ENCODE results near the gene SCYL2. TPM values are rescaled to one million over a fixed set of nuclear protein-coding genes. Genes with fewer than 3 reads are reported as not detected.

The SCYL2 gene
- total and polyA plus RNA-seq, 2 experiments from 2014 or later = 15.0 to 57.5 TPM

DNA sequence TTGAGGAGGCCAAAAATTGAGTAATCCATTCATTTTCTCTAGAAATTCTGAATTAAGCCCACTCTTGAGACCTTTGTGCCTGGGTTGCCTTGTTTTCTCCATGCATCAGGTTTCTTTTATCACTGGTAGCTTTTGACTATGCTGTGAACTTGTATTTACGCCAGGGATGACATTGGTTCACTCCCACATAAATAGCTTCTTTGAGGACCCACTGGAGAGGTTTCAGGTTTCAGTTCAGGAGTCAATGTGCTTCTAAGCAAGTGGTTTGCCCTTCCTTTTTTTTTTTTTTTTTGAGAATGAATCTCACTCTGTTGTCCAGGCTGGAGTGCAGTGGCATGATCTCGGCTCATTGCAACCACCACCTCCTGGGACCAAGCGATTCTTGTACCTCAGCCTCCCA lies 79.7 kb downstream of the SCYL2 start:
- Mint-ChIP-seq H3K4me1 (no peaks in the 10 kb centered on the region; the same call in 2 of the 3 replicates), H3K36me3 (ENCODE audit: low read depth) (peaks cover 6% of the 10 kb centered on the region; the same call in 1 of the 3 replicates)
- H3K9me2 ChIP-seq (ENCODE audit: insufficient read depth) = no peaks in the 10 kb centered on the region

More for the DNA sequence above, 79.7 kb downstream of the SCYL2 start:
- Histone ChIP-seq H4K20me1 (replicated peaks; ENCODE audit: insufficient read depth) (no peaks in the 10 kb centered on the region), H3K4me2 (no peak overlapping the region), H2AFZ (no peak overlapping the region), H3F3A (replicated peaks; ENCODE audit: low read depth) (no peaks in the 10 kb centered on the region), H3K4me1 (ENCODE audit: insufficient read depth) (peaks cover 4% of the 10 kb centered on the region; the same call in 1 of the 2 replicates), H3K27me3 (ENCODE audit: insufficient read depth) (no peaks in the 10 kb centered on the region), H3K79me2 (replicated peaks; ENCODE audit: insufficient read depth) (no peaks in the 10 kb centered on the region), H3K36me3 (ENCODE audit: insufficient read depth) (no peaks in the 10 kb centered on the region), H3K4me3 (no peak overlapping the region), H3K27ac (ENCODE audit: low read depth) (no peak overlapping the region)
- Mint-ChIP-seq H3K27ac (no peak overlapping the region), H3K9me3 (no peaks in the 10 kb centered on the region; the same call in 2 of the 3 replicates), H3K27me3 (ENCODE audit: insufficient read depth, low read depth, poor library complexity) (peaks cover 2% of the 10 kb centered on the region), H3K4me3 (no peak overlapping the region)
- no peak for ATAC-seq
- no peak for TF ChIP-seq EZH2 (IDR thresholded peaks at IDR 0.05; ENCODE audit: low read depth, unreplicated experiment)
- no peak for TF ChIP-seq EZH2phosphoT487 (IDR thresholded peaks at IDR 0.05; ENCODE audit: unreplicated experiment)
- TF ChIP-seq JUNB (IDR thresholded peaks at IDR 0.05; ENCODE audit: unreplicated experiment) = no peak
- no peak for TF ChIP-seq STAT1 (IDR thresholded peaks at IDR 0.05; ENCODE audit: unreplicated experiment)
- no peak for TF ChIP-seq ZNF114 (CRISPR knock-in tag; IDR thresholded peaks at IDR 0.05)
- TF ChIP-seq ZNF331 (CRISPR knock-in tag; IDR thresholded peaks at IDR 0.05; ENCODE audit: low read depth) = no peak
- TF ChIP-seq POLR2AphosphoS5 (IDR thresholded peaks at IDR 0.05; ENCODE audit: low read depth) = no peak
- TF ChIP-seq, protein P1, sequence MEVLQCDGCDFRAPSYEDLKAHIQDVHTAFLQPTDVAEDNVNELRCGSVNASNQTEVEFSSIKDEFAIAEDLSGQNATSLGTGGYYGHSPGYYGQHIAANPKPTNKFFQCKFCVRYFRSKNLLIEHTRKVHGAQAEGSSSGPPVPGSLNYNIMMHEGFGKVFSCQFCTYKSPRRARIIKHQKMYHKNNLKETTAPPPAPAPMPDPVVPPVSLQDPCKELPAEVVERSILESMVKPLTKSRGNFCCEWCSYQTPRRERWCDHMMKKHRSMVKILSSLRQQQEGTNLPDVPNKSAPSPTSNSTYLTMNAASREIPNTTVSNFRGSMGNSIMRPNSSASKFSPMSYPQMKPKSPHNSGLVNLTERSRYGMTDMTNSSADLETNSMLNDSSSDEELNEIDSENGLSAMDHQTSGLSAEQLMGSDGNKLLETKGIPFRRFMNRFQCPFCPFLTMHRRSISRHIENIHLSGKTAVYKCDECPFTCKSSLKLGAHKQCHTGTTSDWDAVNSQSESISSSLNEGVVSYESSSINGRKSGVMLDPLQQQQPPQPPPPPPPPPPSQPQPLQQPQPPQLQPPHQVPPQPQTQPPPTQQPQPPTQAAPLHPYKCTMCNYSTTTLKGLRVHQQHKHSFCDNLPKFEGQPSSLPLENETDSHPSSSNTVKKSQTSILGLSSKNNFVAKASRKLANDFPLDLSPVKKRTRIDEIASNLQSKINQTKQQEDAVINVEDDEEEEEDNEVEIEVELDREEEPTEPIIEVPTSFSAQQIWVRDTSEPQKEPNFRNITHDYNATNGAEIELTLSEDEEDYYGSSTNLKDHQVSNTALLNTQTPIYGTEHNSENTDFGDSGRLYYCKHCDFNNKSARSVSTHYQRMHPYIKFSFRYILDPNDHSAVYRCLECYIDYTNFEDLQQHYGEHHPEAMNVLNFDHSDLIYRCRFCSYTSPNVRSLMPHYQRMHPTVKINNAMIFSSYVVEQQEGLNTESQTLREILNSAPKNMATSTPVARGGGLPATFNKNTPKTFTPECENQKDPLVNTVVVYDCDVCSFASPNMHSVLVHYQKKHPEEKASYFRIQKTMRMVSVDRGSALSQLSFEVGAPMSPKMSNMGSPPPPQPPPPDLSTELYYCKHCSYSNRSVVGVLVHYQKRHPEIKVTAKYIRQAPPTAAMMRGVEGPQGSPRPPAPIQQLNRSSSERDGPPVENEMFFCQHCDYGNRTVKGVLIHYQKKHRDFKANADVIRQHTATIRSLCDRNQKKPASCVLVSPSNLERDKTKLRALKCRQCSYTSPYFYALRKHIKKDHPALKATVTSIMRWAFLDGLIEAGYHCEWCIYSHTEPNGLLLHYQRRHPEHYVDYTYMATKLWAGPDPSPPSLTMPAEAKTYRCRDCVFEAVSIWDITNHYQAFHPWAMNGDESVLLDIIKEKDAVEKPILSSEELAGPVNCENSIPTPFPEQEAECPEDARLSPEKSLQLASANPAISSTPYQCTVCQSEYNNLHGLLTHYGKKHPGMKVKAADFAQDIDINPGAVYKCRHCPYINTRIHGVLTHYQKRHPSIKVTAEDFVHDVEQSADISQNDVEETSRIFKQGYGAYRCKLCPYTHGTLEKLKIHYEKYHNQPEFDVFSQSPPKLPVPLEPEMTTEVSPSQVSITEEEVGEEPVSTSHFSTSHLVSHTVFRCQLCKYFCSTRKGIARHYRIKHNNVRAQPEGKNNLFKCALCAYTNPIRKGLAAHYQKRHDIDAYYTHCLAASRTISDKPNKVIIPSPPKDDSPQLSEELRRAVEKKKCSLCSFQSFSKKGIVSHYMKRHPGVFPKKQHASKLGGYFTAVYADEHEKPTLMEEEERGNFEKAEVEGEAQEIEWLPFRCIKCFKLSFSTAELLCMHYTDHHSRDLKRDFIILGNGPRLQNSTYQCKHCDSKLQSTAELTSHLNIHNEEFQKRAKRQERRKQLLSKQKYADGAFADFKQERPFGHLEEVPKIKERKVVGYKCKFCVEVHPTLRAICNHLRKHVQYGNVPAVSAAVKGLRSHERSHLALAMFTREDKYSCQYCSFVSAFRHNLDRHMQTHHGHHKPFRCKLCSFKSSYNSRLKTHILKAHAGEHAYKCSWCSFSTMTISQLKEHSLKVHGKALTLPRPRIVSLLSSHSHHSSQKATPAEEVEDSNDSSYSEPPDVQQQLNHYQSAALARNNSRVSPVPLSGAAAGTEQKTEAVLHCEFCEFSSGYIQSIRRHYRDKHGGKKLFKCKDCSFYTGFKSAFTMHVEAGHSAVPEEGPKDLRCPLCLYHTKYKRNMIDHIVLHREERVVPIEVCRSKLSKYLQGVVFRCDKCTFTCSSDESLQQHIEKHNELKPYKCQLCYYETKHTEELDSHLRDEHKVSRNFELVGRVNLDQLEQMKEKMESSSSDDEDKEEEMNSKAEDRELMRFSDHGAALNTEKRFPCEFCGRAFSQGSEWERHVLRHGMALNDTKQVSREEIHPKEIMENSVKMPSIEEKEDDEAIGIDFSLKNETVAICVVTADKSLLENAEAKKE (CRISPR knock-in tag; IDR thresholded peaks at IDR 0.05) = no peak
- no peak for TF ChIP-seq NANOG (IDR thresholded peaks at IDR 0.05; ENCODE audit: borderline replicate concordance)
- TF ChIP-seq, protein P2, sequence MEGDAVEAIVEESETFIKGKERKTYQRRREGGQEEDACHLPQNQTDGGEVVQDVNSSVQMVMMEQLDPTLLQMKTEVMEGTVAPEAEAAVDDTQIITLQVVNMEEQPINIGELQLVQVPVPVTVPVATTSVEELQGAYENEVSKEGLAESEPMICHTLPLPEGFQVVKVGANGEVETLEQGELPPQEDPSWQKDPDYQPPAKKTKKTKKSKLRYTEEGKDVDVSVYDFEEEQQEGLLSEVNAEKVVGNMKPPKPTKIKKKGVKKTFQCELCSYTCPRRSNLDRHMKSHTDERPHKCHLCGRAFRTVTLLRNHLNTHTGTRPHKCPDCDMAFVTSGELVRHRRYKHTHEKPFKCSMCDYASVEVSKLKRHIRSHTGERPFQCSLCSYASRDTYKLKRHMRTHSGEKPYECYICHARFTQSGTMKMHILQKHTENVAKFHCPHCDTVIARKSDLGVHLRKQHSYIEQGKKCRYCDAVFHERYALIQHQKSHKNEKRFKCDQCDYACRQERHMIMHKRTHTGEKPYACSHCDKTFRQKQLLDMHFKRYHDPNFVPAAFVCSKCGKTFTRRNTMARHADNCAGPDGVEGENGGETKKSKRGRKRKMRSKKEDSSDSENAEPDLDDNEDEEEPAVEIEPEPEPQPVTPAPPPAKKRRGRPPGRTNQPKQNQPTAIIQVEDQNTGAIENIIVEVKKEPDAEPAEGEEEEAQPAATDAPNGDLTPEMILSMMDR (conservative IDR thresholded peaks at IDR 0.05; ENCODE audit: low read depth in 2 of 2) = no peak
- TF ChIP-seq, protein P3, sequence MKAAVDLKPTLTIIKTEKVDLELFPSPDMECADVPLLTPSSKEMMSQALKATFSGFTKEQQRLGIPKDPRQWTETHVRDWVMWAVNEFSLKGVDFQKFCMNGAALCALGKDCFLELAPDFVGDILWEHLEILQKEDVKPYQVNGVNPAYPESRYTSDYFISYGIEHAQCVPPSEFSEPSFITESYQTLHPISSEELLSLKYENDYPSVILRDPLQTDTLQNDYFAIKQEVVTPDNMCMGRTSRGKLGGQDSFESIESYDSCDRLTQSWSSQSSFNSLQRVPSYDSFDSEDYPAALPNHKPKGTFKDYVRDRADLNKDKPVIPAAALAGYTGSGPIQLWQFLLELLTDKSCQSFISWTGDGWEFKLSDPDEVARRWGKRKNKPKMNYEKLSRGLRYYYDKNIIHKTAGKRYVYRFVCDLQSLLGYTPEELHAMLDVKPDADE (IDR thresholded peaks at IDR 0.05) = no peak
- no peak for TF ChIP-seq CREB1 (CRISPR knock-in tag; IDR thresholded peaks at IDR 0.05; ENCODE audit: low read depth)
- TF ChIP-seq, protein P4, sequence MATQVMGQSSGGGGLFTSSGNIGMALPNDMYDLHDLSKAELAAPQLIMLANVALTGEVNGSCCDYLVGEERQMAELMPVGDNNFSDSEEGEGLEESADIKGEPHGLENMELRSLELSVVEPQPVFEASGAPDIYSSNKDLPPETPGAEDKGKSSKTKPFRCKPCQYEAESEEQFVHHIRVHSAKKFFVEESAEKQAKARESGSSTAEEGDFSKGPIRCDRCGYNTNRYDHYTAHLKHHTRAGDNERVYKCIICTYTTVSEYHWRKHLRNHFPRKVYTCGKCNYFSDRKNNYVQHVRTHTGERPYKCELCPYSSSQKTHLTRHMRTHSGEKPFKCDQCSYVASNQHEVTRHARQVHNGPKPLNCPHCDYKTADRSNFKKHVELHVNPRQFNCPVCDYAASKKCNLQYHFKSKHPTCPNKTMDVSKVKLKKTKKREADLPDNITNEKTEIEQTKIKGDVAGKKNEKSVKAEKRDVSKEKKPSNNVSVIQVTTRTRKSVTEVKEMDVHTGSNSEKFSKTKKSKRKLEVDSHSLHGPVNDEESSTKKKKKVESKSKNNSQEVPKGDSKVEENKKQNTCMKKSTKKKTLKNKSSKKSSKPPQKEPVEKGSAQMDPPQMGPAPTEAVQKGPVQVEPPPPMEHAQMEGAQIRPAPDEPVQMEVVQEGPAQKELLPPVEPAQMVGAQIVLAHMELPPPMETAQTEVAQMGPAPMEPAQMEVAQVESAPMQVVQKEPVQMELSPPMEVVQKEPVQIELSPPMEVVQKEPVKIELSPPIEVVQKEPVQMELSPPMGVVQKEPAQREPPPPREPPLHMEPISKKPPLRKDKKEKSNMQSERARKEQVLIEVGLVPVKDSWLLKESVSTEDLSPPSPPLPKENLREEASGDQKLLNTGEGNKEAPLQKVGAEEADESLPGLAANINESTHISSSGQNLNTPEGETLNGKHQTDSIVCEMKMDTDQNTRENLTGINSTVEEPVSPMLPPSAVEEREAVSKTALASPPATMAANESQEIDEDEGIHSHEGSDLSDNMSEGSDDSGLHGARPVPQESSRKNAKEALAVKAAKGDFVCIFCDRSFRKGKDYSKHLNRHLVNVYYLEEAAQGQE (IDR thresholded peaks at IDR 0.05; ENCODE audit: unreplicated experiment) = no peak
- no peak for DNase-seq (ENCODE audit: low spot score)

Data from GM23338 (cell line).